Measurements from ENCODE around the gene BLOC1S4. TPM values are rescaled to one million over a fixed set of nuclear protein-coding genes. Genes with fewer than 3 reads are reported as not detected.

The BLOC1S4 gene
- total RNA-seq, 1 experiment from 2014 or later: 15.7 TPM

GRCh38 chr4:6671648-6672047 is 44.3 kb upstream of the BLOC1S4 start:
- RAD21 ChIA-PET (ENCODE audit: low non-redundant PET in 1 of 2, low total read pairs in 2 of 2, uncharacterized antibody in 2 of 2, unreplicated experiment in 2 of 2): no interaction called here
- no peak overlapping the region for H3K27ac ChIP-seq (ENCODE audit: low read depth, low read length)
- DNase-seq (ENCODE audit: low read depth, low spot score): no peak

More at GRCh38 chr4:6671648-6672047, 44.3 kb upstream of the BLOC1S4 start:
- Histone ChIP-seq H3K27me3 (ENCODE audit: insufficient read depth, low read length) (no peaks in the 10 kb centered on the region), H3K4me1 (ENCODE audit: control insufficient read depth in 1 of 2, insufficient read depth in 2 of 2, low read length in 2 of 2) (peaks cover 8 to 16% of the 10 kb centered on the region in 2 experiments; a peak in 3 of 4 replicates), H3K4me3 (replicated peaks in 1 of 2; ENCODE audit: low read depth in 1 of 2, low read length in 2 of 2) (no peak overlapping the region), H3K9me3 (ENCODE audit: control insufficient read depth in 1 of 2, insufficient read depth in 1 of 2, low read depth in 1 of 2, low read length in 2 of 2) (no peaks in the 10 kb centered on the region), H3K36me3 (ENCODE audit: control insufficient read depth in 1 of 2, insufficient read depth in 2 of 2, low read length in 2 of 2) (peaks cover 11 to 17% of the 10 kb centered on the region in 2 experiments; a peak in 3 of 4 replicates), H4K20me1 (ENCODE audit: insufficient read depth) (peaks cover 18% of the 10 kb centered on the region; the same call in 1 of the 2 replicates), H3K79me2 (ENCODE audit: insufficient read depth, low read length) (peaks cover 25% of the 10 kb centered on the region), H3K9ac (ENCODE audit: low read length) (no peak overlapping the region), H2AFZ (ENCODE audit: low read depth, low read length, poor library complexity, severe bottlenecking) (no peak overlapping the region), H3K4me2 (ENCODE audit: low read length) (no peak overlapping the region), H3K9me2 (ENCODE audit: insufficient read depth) (no peaks in the 10 kb centered on the region)
- intact Hi-C loops (cut with micrococcal nuclease): no loop called here
- POLR2A ChIA-PET: interaction anchor here (3.6 kb wide), 1 partner anchor 19 kb away, joined by 35 read pairs; no protein-coding TSS in a partner anchor
- TF ChIP-seq ZNF274 (IDR thresholded peaks at IDR 0.05; ENCODE audit: low read depth, low read length) (no peak), EGR1 (IDR thresholded peaks at IDR 0.05; ENCODE audit: low read depth) (no peak), CEBPB (IDR thresholded peaks at IDR 0.05; ENCODE audit: low read depth) (no peak), MAX (IDR thresholded peaks at IDR 0.05) (no peak), EZH2phosphoT487 (IDR thresholded peaks at IDR 0.05; ENCODE audit: borderline replicate concordance) (no peak), FOSL1 (IDR thresholded peaks at IDR 0.05; ENCODE audit: low read depth) (no peak), ZFX (IDR thresholded peaks at IDR 0.05) (no peak), CTCF (IDR thresholded peaks at IDR 0.05 in 2 of 3, conservative IDR thresholded peaks at IDR 0.05 in 1 of 3; ENCODE audit: borderline replicate concordance in 1 of 3, insufficient read depth in 1 of 3, low read depth in 2 of 3, low read length in 2 of 3) (no peak), SP1 (IDR thresholded peaks at IDR 0.05; ENCODE audit: low read depth) (no peak), RAD21 (IDR thresholded peaks at IDR 0.05; ENCODE audit: low read depth) (no peak), POLR2AphosphoS5 (IDR thresholded peaks at IDR 0.05; ENCODE audit: low read depth, low read length) (no peak)
- no TSS peak for BruUV-seq (replicated peaks)
- ATAC-seq: no peak
- CTCF ChIA-PET: no interaction called here
